Activated CD4-positive, alpha-beta T cell treated with anti-CD3 and anti-CD28 coated beads, Interleukin-2, amount 10 ng/mL, durations not matched to agents 24 days and 14 days (primary cell): ENCODE results near the gene TAPBP. TPM values are rescaled to one million over a fixed set of nuclear protein-coding genes. Genes with fewer than 3 reads are reported as not detected.

Experiments
- DNase-seq: peaks from one replicate; pipeline ENCODE4 v3.0.0; 2022
- H3K27ac Mint-ChIP-seq: one replicate; pipeline ENCODE4 v1.8.0; 2022; ENCODE audit warnings: mild to moderate bottlenecking, mixed read lengths
- H3K27me3 Mint-ChIP-seq: one replicate; pipeline ENCODE4 v1.8.0; 2022; ENCODE audit warnings: mixed read lengths
- H3K36me3 Mint-ChIP-seq: one replicate; pipeline ENCODE4 v1.8.0; 2022; ENCODE audit warnings: low read depth, mild to moderate bottlenecking, mixed read lengths
- H3K4me1 Mint-ChIP-seq: one replicate; pipeline ENCODE4 v1.8.0; 2021; ENCODE audit warnings: mixed read lengths
- H3K4me3 Mint-ChIP-seq: one replicate; pipeline ENCODE4 v1.8.0; 2022; ENCODE audit warnings: mild to moderate bottlenecking, moderate library complexity, mixed read lengths
- H3K9me3 Mint-ChIP-seq: one replicate; pipeline ENCODE4 v1.8.0; 2021; ENCODE audit warnings: mixed read lengths
- intact Hi-C: fragments of 100-400 bp; cut with micrococcal nuclease; formaldehyde crosslinking; loops from one replicate; pipeline ENCODE4 v1.15.1; 2023
- total RNA-seq: library from RNA; stranded (reverse); gene quantifications from 2 replicates; pipeline ENCODE4 v1.2.3, GENCODE V29; 2022

TAPBP gene
- total RNA-seq, 1 donor from 2014 or later, result 271 TPM

DNA sequence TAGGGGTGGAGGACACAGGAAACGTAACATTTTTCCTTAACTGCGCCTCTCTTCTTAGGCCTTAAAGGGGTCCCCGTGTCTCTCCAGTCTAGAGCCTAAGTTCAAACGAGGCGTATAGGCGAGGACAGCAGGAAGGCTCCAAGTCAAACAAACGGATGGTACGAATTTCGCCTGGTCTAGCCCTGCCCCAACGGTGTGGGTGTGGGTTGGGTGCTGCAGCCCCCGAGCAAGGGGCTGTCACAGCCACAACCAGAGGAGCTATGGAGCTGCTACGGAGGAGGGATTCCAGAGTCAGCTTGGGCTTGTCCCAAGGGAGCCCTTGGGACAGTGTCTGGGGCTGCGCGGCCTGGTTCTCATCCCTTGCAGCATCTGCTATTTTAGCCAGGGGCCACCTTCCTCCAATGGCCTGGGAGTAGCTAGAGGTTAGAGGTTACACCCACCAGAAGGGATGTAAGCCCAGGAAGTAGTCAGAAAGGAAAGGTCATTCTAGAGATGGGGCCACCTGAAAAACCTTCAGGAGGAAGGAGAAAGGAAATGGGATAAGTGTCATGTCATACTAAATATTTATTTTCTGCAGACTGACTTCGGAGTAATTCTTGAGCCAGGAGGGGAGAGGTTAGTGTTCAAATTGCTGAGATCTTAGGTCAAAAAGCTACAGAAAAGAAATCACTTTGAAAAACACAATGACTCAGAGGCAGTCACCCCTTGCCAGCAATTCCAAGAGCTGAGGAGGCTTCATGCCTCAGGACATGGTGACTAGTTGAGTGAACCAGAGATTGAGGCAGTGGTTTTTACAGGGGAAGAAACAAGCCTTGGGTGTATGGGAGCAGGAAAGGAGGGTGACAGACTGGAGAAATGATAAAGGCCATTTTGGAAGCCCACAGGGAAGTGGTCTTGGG, 63.9 kb downstream of the TAPBP start:
- Mint-ChIP-seq H3K4me1 (peaks cover 34% of the 10 kb centered on the region), H3K27ac (peak overlapping the region; percentile 94), H3K4me3 (peak overlapping the region; percentile 91), H3K9me3 (no peaks in the 10 kb centered on the region), H3K36me3 (peaks cover 31% of the 10 kb centered on the region), H3K27me3 (peaks cover 4% of the 10 kb centered on the region)
- intact Hi-C loops, result loop anchor here (1.0 to 2.0 kb wide), 6 partner anchors 21 to 235 kb away; partner anchors contain the start of genes B3GALT4, RXRB, SLC39A7 and VPS52
- DNase-seq, result no peak

Other genes with a start within 250 kb of the TAPBP start
- 38.5 and 42.6 TPM in 2 replicates for gene HLA-DPA1, start 240.4 kb downstream of the TAPBP start, total RNA-seq
- gene HLA-DPB1, start 238.1 kb downstream of the TAPBP start, total RNA-seq, result 4.7 and 6.2 TPM in 2 replicates
- gene COL11A2, start 121.6 kb downstream of the TAPBP start, total RNA-seq, result 0.47 and 0.56 TPM in 2 replicates
- gene RXRB, start 113.4 kb downstream of the TAPBP start, total RNA-seq, result 46.6 and 48.0 TPM in 2 replicates
- gene SLC39A7, start 113.2 kb downstream of the TAPBP start, total RNA-seq, result 61.7 and 63.9 TPM in 2 replicates
- 18.2 and 18.3 TPM in 2 replicates for gene HSD17B8, start 109.4 kb downstream of the TAPBP start, total RNA-seq
- gene RING1, start 105.6 kb downstream of the TAPBP start, total RNA-seq, result 44.4 and 47.6 TPM in 2 replicates
- gene VPS52, start 42.2 kb downstream of the TAPBP start, total RNA-seq, result 59.9 and 64.9 TPM in 2 replicates
- 3,200 and 3,212 TPM in 2 replicates for gene RPS18, start 42.0 kb downstream of the TAPBP start, total RNA-seq
- gene B3GALT4, start 37.0 kb downstream of the TAPBP start, total RNA-seq, result 4.1 and 4.6 TPM in 2 replicates
- 106 and 120 TPM in 2 replicates for gene WDR46, start 24.8 kb downstream of the TAPBP start, total RNA-seq
- 114 and 132 TPM in 2 replicates for gene PFDN6, start 24.5 kb downstream of the TAPBP start, total RNA-seq
- 27.3 and 28.4 TPM in 2 replicates for gene RGL2, start 15.1 kb downstream of the TAPBP start, total RNA-seq
- 11.3 and 14.3 TPM in 2 replicates for gene ZBTB22, start 3.7 kb upstream of the TAPBP start, total RNA-seq
- gene DAXX, start 8.9 kb upstream of the TAPBP start, total RNA-seq, result 64.9 and 71.3 TPM in 2 replicates
- 64.9 and 66.5 TPM in 2 replicates for gene KIFC1, start 77.7 kb upstream of the TAPBP start, total RNA-seq
- 29.5 and 33.6 TPM in 2 replicates for gene PHF1, start 96.9 kb upstream of the TAPBP start, total RNA-seq
- 120 and 124 TPM in 2 replicates for gene CUTA, start 104.0 kb upstream of the TAPBP start, total RNA-seq
- gene SYNGAP1, start 106.0 kb upstream of the TAPBP start, total RNA-seq, result 41.5 and 44.6 TPM in 2 replicates
- 14.2 and 14.5 TPM in 2 replicates for gene ZBTB9, start 140.5 kb upstream of the TAPBP start, total RNA-seq